OCI-LY3 (cell line): ENCODE results near the gene MBOAT1.

ENCODE experiments used
- H2AFZ ChIP-seq: fragments of 200-600, 300-600 bp; shearing (Covaris generic); 2 replicates; pipeline ENCODE4 v1.6.0; 2014; ENCODE audit warnings: antibody characterized with exemption, low read depth, low read length
- H3K27ac ChIP-seq: fragments of 200-600, 300-600 bp; sonication (generic); 2 replicates; pipeline ENCODE4 v1.5.1; 2014; ENCODE audit warnings: mild to moderate bottlenecking, low read length, moderate library complexity, mixed read lengths
- H3K27me3 ChIP-seq: fragments of 200-600, 300-600 bp; sonication (generic); 2 replicates; pipeline ENCODE4 v1.6.1; 2014; ENCODE audit warnings: low read depth, low read length, mixed read lengths
- H3K36me3 ChIP-seq: fragments of 200-600, 300-600 bp; sonication (generic); replicated peaks from 2 replicates; pipeline ENCODE3; 2014; ENCODE audit warnings: low read depth, low read length, mixed read lengths
- H3K4me1 ChIP-seq: fragments of 300-600, 200-600 bp; sonication (generic); 2 replicates; pipeline ENCODE4 v1.6.1; 2014; ENCODE audit warnings: low read length, mixed read lengths
- H3K4me2 ChIP-seq: fragments of 200-600, 300-600 bp; sonication (generic); 2 replicates; pipeline ENCODE4 v1.6.1; 2014; ENCODE audit warnings: low read length, mixed read lengths
- H3K4me3 ChIP-seq: fragments of 300-600, 200-600 bp; sonication (generic); 2 replicates; pipeline ENCODE4 v1.5.1; 2014; ENCODE audit warnings: antibody characterized with exemption, mild to moderate bottlenecking, low read length, moderate library complexity
- H3K79me2 ChIP-seq: fragments of 300-600, 200-600 bp; shearing (Covaris generic); 2 replicates; pipeline ENCODE4 v1.6.1; 2014; ENCODE audit warnings: mild to moderate bottlenecking, low read length, mixed read lengths
- H3K9ac ChIP-seq: fragments of 300-600, 200-600 bp; shearing (Covaris generic); 2 replicates; pipeline ENCODE4 v1.6.0; 2014; ENCODE audit warnings: mild to moderate bottlenecking, low read length, moderate library complexity
- H3K9me3 ChIP-seq: fragments of 200-600, 300-600 bp; shearing (Covaris generic); 2 replicates; pipeline ENCODE4 v1.6.1; 2014; ENCODE audit warnings: low read length, mixed read lengths; ENCODE audit not compliant: insufficient read depth
- H4K20me1 ChIP-seq: fragments of 200-600, 300-600 bp; sonication (generic); 2 replicates; pipeline ENCODE4 v1.6.1; 2016; ENCODE audit warnings: low read length, mixed read lengths; ENCODE audit not compliant: insufficient read depth
- EZH2phosphoT487 ChIP-seq: fragments of 200-600 bp; shearing (Covaris generic); IDR thresholded peaks from 2 replicates; pipeline ENCODE4 v1.6.1; 2018; ENCODE audit warnings: antibody characterized with exemption, mixed run types, low read depth
- TF ChIP-seq, protein P1 (sequence below): fragments of 200-600, 300-600 bp; sonication (generic); IDR thresholded peaks from 2 replicates; pipeline ENCODE4 v1.5.1; 2014; ENCODE audit warnings: antibody characterized with exemption, low read length, low read depth

Gene MBOAT1

DNA sequence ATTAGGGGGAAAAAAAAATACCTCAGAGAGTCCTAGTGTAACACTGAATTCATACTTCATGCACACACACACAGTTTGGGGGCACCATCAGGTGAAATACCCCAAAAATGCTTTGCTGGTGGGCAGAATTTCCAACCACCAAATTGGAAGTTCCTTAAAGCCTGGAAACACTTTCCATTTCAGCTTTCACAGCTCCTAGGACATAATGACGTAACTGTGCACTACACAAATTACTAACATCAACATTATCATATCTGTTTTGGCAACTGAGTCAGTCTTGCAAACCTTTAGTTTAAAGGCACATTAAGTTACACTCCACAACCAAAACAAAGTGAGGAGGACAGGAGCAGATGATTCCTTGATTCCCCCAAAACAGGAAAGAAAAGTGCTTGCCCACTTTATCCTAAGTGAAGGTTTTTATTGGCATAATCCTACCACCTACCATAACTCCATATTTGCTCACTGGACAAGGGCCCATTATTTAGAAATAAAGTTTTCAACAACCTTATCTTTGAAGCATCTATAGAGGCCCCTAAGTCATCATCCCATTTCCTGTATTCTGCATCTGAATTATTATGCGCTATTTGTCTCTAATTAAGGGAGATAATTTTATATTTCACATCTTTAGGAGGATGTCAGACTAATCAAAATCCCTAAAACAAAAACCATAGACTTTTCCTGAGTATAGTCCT lies 3.4 kb downstream of the MBOAT1 start:
- H3K9ac ChIP-seq = no peak overlapping the region
- peaks cover 11% of the 10 kb centered on the region for H3K4me1 ChIP-seq
- H3K9me3 ChIP-seq = no peaks in the 10 kb centered on the region
- H3K27me3 ChIP-seq = peaks cover 6% of the 10 kb centered on the region; the same call in 1 of the 2 replicates
- H3K79me2 ChIP-seq = no peaks in the 10 kb centered on the region
- H3K4me2 ChIP-seq = no peak overlapping the region
- no peak overlapping the region for H3K27ac ChIP-seq
- H3K4me3 ChIP-seq = no peak overlapping the region
- TF ChIP-seq, protein P1, sequence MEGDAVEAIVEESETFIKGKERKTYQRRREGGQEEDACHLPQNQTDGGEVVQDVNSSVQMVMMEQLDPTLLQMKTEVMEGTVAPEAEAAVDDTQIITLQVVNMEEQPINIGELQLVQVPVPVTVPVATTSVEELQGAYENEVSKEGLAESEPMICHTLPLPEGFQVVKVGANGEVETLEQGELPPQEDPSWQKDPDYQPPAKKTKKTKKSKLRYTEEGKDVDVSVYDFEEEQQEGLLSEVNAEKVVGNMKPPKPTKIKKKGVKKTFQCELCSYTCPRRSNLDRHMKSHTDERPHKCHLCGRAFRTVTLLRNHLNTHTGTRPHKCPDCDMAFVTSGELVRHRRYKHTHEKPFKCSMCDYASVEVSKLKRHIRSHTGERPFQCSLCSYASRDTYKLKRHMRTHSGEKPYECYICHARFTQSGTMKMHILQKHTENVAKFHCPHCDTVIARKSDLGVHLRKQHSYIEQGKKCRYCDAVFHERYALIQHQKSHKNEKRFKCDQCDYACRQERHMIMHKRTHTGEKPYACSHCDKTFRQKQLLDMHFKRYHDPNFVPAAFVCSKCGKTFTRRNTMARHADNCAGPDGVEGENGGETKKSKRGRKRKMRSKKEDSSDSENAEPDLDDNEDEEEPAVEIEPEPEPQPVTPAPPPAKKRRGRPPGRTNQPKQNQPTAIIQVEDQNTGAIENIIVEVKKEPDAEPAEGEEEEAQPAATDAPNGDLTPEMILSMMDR = no peak
- TF ChIP-seq EZH2phosphoT487 = no peak
- no peaks in the 10 kb centered on the region for H3K36me3 ChIP-seq
- no peak overlapping the region for H2AFZ ChIP-seq
- H4K20me1 ChIP-seq = no peaks in the 10 kb centered on the region

DNA sequence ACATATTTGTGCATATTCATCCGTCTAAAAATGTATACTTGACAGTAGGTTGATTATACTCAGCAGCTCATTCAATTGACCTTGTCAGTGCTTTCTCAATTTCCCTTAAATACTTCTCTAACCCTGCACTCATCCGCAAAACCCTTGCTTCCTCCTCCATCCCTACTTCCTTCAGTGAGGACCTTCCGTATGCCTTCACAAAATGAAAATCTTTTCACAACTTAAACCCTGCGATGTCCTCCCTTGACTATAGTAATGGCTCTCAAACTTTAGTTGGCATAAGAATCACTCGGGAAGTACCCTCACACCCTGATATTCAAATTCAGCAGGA lies 5.2 kb downstream of the MBOAT1 start:
- no peak overlapping the region for H3K4me3 ChIP-seq
- no peaks in the 10 kb centered on the region for H3K79me2 ChIP-seq
- no peak overlapping the region for H3K9ac ChIP-seq
- no peaks in the 10 kb centered on the region for H4K20me1 ChIP-seq
- peaks cover 10% of the 10 kb centered on the region for H3K4me1 ChIP-seq
- H3K27me3 ChIP-seq = peaks cover 6% of the 10 kb centered on the region; the same call in 1 of the 2 replicates
- no peak overlapping the region for H2AFZ ChIP-seq
- no peaks in the 10 kb centered on the region for H3K36me3 ChIP-seq
- H3K9me3 ChIP-seq = no peaks in the 10 kb centered on the region
- TF ChIP-seq, protein P1 = no peak
- TF ChIP-seq EZH2phosphoT487 = no peak
- no peak overlapping the region for H3K27ac ChIP-seq
- H3K4me2 ChIP-seq = 0 out of 2 replicates have a peak overlapping the region, but pooled peaks have one; percentile 4

DNA sequence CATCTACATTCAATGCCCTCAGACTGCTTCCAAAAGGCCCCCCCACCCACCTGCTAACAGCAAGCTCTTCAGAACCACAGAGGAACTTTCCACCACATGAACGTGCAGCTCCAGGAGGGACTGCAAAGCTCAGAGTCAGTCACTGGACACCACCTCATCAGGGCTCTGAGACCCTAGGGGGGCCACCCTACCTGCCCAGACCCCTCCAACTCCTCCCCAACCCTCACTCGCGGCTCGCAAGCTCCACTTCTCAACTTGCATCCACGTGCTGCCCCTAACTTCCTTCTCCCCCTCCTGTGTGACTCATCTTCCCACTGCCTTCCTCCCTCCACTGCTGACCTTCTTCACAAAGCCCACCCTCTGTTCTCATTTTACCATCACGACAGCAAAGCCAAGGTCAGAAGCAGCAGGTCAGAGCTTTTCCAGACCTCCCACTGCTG lies 6.5 kb downstream of the MBOAT1 start:
- TF ChIP-seq, protein P1 = no peak
- no peak for TF ChIP-seq EZH2phosphoT487
- Histone ChIP-seq H3K27me3 (no peaks in the 10 kb centered on the region), H3K4me2 (no peak overlapping the region), H3K4me3 (no peak overlapping the region), H3K9me3 (no peaks in the 10 kb centered on the region), H3K9ac (no peak overlapping the region), H3K4me1 (peaks cover 7% of the 10 kb centered on the region), H3K79me2 (no peaks in the 10 kb centered on the region), H3K27ac (no peak overlapping the region), H4K20me1 (no peaks in the 10 kb centered on the region), H3K36me3 (no peaks in the 10 kb centered on the region), H2AFZ (no peak overlapping the region)

DNA sequence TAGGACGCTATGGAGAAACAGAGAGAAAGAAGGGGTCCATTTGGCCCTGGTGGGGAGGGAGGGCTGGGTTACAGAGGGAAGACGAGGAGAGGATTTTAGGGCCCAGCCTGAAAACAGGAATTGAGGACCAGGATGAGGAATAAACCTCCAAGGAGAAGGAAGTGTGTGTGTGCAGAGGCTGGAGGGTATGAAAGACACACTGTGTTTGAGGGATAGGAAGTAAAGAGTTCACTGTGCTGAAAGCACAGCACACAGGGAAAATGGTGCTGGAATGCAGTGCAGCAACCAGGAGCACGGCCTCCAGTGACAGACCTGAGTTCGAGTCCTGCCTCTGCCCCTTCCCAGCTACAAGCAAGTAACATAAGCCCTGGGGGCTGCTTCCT lies 7.8 kb downstream of the MBOAT1 start:
- Histone ChIP-seq H3K9ac (no peak overlapping the region), H3K4me3 (no peak overlapping the region), H3K9me3 (no peaks in the 10 kb centered on the region), H3K27me3 (no peaks in the 10 kb centered on the region), H3K79me2 (no peaks in the 10 kb centered on the region), H3K4me1 (peaks cover 7% of the 10 kb centered on the region), H3K36me3 (no peaks in the 10 kb centered on the region), H3K27ac (no peak overlapping the region), H4K20me1 (no peaks in the 10 kb centered on the region), H3K4me2 (no peak overlapping the region), H2AFZ (no peak overlapping the region)
- TF ChIP-seq EZH2phosphoT487 = no peak
- TF ChIP-seq, protein P1 = no peak
